SK-N-MC (cell line): ENCODE measurements around the gene SAMD9L.

Experiments
- DNase-seq: peaks from one replicate; pipeline ENCODE4 v3.0.0-alpha.2; 2011; ENCODE audit warnings: low read depth, low spot score
- H3K27ac ChIP-seq: fragments of 200-600 bp; sonication (generic); 2 replicates; pipeline ENCODE4 v1.5.1; 2016; ENCODE audit warnings: mixed run types
- H3K36me3 ChIP-seq: fragments of 200-600 bp; sonication (generic); 2 replicates; pipeline ENCODE4 v1.6.1; 2017; ENCODE audit warnings: antibody characterized with exemption, low read length, mixed read lengths; ENCODE audit not compliant: insufficient read depth
- H3K4me3 ChIP-seq: fragments of 200-600 bp; sonication (generic); 2 replicates; pipeline ENCODE4 v1.5.1; 2016
- H3K9ac ChIP-seq: fragments of 200-600 bp; sonication (generic); 2 replicates; pipeline ENCODE4 v1.8.0; 2017; ENCODE audit warnings: mixed run types, mixed read lengths; ENCODE audit not compliant: insufficient read length
- H3K9me3 ChIP-seq: fragments of 200-600 bp; sonication (generic); 2 replicates; pipeline ENCODE4 v1.6.1; 2017; ENCODE audit warnings: low read depth, mild to moderate bottlenecking, antibody characterized with exemption, low read length, moderate library complexity, mixed read lengths
- EZH2 ChIP-seq: fragments of 200-600 bp; sonication (generic); IDR thresholded peaks from one replicate; pipeline ENCODE4 v1.6.1; 2017; ENCODE audit warnings: antibody characterized with exemption
- FOXP2 ChIP-seq: optimal IDR thresholded peaks from 2 replicates; pipeline ENCODE3; 2011; ENCODE audit warnings: mild to moderate bottlenecking, moderate library complexity; ENCODE audit not compliant: insufficient read depth; ENCODE audit errors: extremely low read length, control extremely low read depth
- POLR2AphosphoS5 ChIP-seq: IDR thresholded peaks from 2 replicates; pipeline ENCODE4 v1.6.1; 2012; ENCODE audit warnings: mild to moderate bottlenecking, low read depth, low read length, borderline replicate concordance

The SAMD9L gene

GRCh38 chr7:93175219-93175618 lies 27.0 kb upstream of the SAMD9L start:
- no peak for TF ChIP-seq FOXP2
- no peak for TF ChIP-seq EZH2
- TF ChIP-seq POLR2AphosphoS5: no peak
- Histone ChIP-seq H3K4me3 (no peak overlapping the region), H3K9me3 (no peaks in the 10 kb centered on the region), H3K27ac (no peak overlapping the region), H3K36me3 (no peaks in the 10 kb centered on the region), H3K9ac (no peak overlapping the region)
- no peak for DNase-seq

- Histone ChIP-seq H3K4me3 (no peak overlapping the region), H3K9ac (no peak overlapping the region), H3K36me3 (no peaks in the 10 kb centered on the region), H3K9me3 (no peaks in the 10 kb centered on the region), H3K27ac (no peak overlapping the region)
- no peak for DNase-seq
- TF ChIP-seq EZH2 (no peak), POLR2AphosphoS5 (no peak), FOXP2 (no peak)
These were observed 24.5 kb upstream of the SAMD9L start for GRCh38 chr7:93172683-93173082.

- Histone ChIP-seq H3K36me3 (no peaks in the 10 kb centered on the region), H3K9ac (no peak overlapping the region), H3K4me3 (no peak overlapping the region), H3K9me3 (no peaks in the 10 kb centered on the region), H3K27ac (no peak overlapping the region)
- DNase-seq: no peak
- TF ChIP-seq FOXP2: no peak
- TF ChIP-seq POLR2AphosphoS5: no peak
- TF ChIP-seq EZH2: no peak
These were observed 23.5 kb upstream of the SAMD9L start for GRCh38 chr7:93171606-93172226.

DNA sequence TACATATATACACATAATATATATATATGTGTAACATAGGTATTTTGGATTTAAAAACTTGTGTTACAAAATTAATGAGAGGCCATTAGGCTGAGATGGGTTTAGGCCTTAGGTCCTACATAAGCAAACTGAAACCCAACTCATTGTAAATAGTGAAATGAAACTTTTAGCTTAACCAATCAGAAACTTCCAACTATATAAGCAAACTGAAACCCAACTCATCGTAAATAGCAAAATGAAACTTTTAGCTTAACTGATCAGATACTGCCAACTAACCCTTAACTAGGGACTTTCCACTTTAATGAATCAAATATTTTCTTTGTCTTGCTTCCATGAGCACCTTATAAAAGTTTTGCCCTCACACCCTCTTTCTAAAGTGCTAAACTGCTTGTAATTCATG lies 17.3 kb upstream of the SAMD9L start:
- no peak for DNase-seq
- TF ChIP-seq POLR2AphosphoS5 (no peak), FOXP2 (no peak)
- no peaks in the 10 kb centered on the region for H3K36me3 ChIP-seq
- H3K9me3 ChIP-seq: no peaks in the 10 kb centered on the region
- no peak overlapping the region for H3K4me3 ChIP-seq
- H3K9ac ChIP-seq: no peak overlapping the region
- H3K27ac ChIP-seq: no peak overlapping the region

DNA sequence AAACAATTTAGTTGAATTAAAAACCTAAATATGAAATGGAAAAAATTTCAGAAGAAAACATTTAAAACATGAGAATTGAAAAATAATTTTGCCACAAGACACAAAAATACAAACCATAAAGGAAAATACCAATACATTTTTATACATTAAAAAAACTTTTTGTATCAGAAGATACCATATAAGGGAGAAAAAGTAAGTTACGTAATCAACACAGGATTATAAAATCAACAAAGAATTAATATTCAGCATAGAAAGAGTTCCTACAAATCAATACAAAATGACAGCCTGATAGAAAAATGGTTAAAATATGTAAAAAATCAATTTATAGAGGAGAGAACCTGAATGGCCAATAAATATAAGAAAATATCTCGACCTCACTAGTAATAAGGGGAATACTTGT lies 16.6 kb upstream of the SAMD9L start:
- H3K36me3 ChIP-seq: no peaks in the 10 kb centered on the region
- no peaks in the 10 kb centered on the region for H3K9me3 ChIP-seq
- no peak overlapping the region for H3K9ac ChIP-seq
- H3K27ac ChIP-seq: no peak overlapping the region
- no peak overlapping the region for H3K4me3 ChIP-seq
- DNase-seq: no peak
- TF ChIP-seq FOXP2 (no peak), EZH2 (no peak), POLR2AphosphoS5 (no peak)

- no peaks in the 10 kb centered on the region for H3K9me3 ChIP-seq
- no peak for DNase-seq
- H3K4me3 ChIP-seq: no peak overlapping the region
- no peaks in the 10 kb centered on the region for H3K36me3 ChIP-seq
- H3K27ac ChIP-seq: no peak overlapping the region
- TF ChIP-seq POLR2AphosphoS5 (no peak), FOXP2 (no peak), EZH2 (no peak)
- no peak overlapping the region for H3K9ac ChIP-seq
These were observed 13.1 kb upstream of the SAMD9L start for GRCh38 chr7:93161181-93161762.

GRCh38 chr7:93160410-93160809 lies 12.2 kb upstream of the SAMD9L start:
- Histone ChIP-seq H3K36me3 (no peaks in the 10 kb centered on the region), H3K9me3 (no peaks in the 10 kb centered on the region), H3K4me3 (no peak overlapping the region), H3K9ac (no peak overlapping the region), H3K27ac (no peak overlapping the region)
- no peak for DNase-seq
- TF ChIP-seq FOXP2: no peak
- no peak for TF ChIP-seq EZH2
- no peak for TF ChIP-seq POLR2AphosphoS5

DNA sequence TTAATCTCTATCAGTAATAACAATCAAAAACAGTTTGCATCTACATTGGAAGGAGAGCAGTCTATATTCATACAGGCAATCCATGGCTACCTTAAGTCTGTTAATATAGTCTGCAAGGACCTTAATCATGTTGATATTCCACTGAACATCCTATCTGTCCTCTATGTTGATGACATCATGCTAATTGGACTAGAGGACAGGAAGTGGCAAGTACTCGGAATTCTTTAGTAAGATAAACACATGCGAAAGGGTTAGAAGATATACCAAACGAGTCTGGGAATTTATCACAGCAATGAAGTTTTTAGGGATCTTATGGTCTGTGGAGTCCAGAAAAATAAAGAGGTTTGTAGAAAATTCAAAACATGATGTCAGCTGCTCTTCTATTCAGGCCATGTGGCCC lies 11.3 kb upstream of the SAMD9L start:
- no peaks in the 10 kb centered on the region for H3K9me3 ChIP-seq
- no peaks in the 10 kb centered on the region for H3K36me3 ChIP-seq
- no peak overlapping the region for H3K9ac ChIP-seq
- H3K27ac ChIP-seq: no peak overlapping the region
- no peak overlapping the region for H3K4me3 ChIP-seq
- TF ChIP-seq EZH2 (no peak), FOXP2 (no peak), POLR2AphosphoS5 (no peak)
- DNase-seq: no peak

DNA sequence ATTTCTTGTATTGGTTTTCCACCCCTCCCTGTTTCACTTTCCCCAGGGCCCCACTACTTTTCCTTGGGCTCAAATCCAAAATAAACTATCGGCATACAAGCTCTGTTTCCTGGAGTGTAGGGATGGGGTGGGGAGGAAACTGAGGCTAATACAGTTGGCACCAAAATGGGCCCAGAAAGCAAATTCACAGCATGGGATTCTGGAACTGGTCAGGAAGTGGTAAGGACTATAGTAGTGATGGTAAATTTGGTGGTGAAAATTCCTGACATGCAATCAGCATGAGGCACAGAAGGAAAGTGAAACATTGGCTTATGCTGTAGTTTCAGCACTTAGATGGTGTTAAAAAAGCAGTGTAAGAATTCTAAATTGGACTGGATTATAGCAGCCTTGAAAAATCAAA lies 8.7 kb upstream of the SAMD9L start:
- Histone ChIP-seq H3K9ac (no peak overlapping the region), H3K9me3 (no peaks in the 10 kb centered on the region), H3K27ac (no peak overlapping the region), H3K36me3 (no peaks in the 10 kb centered on the region), H3K4me3 (no peak overlapping the region)
- peak; percentile 30 for DNase-seq
- TF ChIP-seq POLR2AphosphoS5: no peak
- TF ChIP-seq FOXP2: no peak
- no peak for TF ChIP-seq EZH2
